H4 (cell line): ENCODE measurements around the gene ACOX1. TPM values are rescaled to one million over a fixed set of nuclear protein-coding genes. Genes with fewer than 3 reads are reported as not detected.
"Not testable (repeated sequence)": the region's sequence is repeated elsewhere in the genome, so short reads cannot be mapped to it uniquely, and the experiment has no call there.

Experiments
- DNase-seq: peaks from one replicate; pipeline ENCODE4 v3.0.0-alpha.2; 2015; ENCODE audit warnings: low spot score
- total RNA-seq: library from RNA; depleted of rRNA; stranded (reverse); fragments of >200 nt; shearing (Covaris generic); gene quantifications from 2 replicates; pipeline ENCODE4 v1.2.3, GENCODE V29; 2014

The ACOX1 gene
- total RNA-seq, 1 experiment from 2014 or later = 31.5 TPM

DNA sequence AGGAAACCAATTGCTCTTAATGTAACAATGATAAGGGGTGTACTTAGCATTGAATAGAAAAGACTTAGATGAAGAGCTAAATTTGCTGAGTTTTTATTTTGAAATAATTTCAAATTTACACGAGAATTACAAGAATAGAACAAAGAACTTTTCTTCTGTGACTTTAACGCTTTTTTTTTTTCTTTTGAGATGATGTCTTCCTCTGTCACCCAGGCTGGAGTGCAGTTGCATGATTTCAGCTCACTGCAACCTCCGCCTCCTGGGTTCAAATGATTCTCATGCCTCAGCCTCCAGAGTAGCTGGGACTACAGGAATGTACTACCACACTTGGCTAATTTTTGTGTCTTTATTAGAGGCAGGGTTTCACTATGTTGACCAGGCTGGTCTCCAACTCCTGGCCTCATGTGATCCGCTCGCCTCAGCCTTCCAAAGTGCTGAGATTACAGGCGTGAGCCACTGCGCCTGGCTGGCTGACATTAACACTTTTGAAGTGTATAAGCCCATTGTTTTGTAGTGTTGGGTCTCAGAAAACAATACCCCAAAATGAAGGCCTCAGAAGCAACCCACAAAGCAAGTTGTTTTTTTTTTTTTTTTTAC lies 2.2 kb upstream of the ACOX1 start:
- DNase-seq = no peak

DNA sequence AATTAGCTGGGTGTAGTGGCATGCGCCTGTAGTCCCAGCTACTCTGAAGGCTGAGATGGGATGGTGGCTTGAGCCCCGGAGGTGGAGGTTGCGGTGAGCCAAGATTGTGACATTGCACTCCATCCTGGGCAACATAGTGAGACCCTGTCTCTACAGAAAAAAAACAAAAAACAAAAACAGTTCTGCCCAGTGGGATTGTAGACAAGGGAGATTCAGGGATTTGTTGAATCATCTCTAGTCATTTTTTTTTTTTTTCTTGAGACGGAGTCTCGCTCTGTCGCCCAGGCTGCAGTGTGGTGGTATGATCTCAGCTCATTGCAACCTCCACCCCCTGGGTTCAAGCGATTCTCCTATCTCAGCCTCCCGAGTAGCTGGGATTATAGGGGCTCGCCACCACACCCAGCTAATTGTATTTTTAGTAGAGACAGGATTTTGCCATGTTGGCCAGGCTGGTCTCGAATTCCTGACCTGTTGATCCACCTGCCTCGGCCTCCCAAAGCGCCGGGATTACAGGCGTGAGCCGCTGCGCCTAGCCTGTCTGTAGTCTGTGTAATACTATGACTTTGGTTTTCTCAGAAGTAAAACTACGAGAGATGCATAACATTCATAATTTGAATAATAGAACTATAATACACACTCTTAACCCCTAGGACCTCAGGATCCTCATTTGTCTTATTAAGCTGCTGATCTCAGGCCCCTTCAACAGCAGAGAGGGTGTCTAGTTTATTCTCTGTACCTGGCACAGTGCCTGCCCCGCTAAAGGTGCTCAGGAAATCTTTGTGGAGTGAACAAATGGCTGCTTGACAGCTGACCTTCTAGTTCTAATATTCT lies 1.4 kb upstream of the ACOX1 start:
- no peak for DNase-seq

DNA sequence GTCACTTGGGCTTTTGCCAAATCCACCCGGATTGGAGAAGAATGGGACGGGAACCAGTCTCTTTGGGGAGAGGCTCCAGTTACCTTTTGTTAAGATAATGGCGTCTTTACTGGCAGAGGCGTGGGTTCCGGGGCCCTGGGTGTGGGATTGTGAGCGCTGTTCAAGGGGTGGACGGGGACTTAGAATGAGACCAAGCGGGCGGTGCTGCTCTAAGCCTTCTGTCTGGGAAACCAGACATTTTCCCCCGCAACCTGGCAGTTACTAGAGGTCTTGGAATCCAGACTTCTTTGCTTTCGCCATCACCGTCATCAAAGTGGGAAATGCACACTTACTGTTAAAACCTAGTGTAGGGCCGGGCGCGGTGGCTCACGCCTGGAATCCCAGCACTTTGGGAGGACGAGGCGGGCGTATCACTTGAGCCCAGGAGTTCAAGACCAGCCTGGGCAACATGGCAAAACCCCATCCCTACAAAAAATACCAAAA lies 780 bp upstream of the ACOX1 start:
- DNase-seq = no peak

DNA sequence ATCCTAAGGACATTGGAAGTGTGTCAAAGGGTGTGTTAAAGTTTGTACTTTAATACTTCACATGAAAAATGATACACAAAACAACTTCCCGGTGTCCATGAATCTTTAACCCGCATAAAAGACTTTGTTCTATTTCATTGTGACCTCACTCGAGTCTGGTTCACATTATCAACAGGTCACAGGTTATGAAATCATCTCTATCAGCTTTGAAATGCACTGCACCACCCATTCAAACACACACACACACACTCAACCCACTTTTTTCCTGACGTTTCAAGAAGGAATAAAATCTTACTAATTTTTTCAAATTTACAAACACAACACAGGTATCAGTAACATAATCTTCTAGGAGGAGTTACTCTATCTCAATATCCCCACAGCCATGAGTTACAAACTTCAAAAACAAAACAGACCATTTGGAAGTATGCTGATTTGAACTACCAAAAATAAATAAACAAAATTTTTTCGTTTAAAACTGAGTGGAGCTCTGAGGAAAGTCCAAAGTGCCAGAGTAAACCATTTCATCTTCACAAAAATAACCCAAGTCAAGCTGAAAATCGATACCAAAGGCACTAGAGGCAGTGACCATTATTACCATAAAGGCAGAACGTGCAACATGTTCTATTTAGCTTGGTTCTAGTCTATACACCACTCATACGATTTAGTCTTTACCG lies 2.7 kb downstream of the ACOX1 start:
- no peak for DNase-seq

DNA sequence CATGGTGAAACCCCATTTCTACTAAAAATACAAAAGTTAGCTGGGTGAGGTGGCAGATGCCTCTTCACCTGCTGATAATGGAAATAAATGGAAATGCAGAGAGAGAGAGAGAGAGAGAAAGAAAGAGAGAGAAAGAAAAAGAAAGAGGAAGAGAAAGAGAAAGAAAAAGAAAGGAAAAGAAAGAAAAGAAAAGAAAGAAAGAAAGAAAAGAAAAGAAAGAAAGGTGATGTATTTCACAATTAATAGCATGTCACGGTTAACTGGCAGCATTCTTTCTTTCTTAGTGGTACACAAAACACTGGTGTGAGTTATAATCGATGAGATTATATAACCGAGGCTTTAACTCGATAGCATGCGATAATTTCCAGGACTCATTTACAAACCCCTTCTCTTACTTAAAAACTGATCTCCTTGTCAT lies 3.2 kb downstream of the ACOX1 start:
- no peak for DNase-seq

DNA sequence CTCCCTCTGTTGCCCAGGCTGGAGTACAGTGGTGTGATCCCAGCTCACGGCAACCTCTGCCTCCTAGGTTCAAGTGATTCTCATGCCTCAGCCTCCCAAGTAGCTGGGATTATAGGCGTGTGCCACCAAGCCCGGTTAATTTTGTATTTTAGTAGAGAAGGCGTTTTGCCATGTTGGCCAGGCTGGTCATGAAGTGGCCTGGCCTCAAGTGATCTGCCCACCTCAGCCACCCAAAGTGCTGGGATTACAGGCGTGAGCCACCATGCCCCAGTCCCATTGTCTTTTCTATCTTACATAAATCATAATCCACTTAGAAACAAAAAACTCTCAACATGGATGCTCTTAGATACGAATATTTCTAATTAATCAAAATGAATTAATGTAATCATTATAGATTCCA lies 3.8 kb downstream of the ACOX1 start:
- DNase-seq = not testable (repeated sequence)

DNA sequence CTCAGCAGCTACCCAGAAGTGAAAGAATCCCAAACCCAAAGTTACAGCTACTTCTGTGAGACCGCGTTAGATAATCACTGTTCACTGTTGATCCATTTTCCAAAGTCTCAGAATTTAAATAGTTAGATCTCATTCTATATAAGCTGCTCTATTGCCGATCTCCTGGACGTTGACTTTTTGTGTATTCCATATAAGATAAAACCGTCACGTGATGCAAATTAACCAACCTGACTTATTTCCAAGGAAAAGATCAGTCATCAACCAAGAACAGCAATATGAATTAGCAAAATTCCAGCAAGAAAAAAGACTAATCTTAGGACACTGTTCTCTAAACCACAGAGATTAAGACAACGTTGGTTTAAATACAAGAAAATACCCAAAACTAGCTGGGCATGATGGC lies 8.3 kb downstream of the ACOX1 start:
- DNase-seq = no peak

DNA sequence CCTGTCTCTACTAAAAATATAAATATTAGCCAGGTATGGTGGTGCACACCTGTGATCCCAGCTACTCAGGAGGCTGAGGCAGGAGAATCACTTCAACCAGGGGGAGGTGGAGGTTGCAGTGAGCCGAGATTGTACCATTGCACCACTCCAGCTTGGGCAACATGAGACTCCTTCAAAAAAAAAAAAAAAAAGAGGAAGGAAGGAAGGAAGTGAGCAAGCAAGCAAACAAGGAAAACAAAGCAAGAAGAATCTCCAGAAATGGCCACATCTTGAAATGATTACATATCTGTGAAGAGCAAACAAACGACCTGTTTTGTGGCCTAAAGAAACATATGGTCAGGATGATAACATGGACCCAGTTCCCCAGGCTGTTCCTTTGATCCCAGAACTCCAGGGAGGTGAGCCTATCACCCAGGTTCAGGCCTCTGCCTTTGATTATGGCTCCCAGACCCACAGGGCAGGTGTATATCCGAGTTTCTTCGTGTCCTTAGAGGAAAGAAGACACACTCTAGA lies 8.9 kb downstream of the ACOX1 start:
- DNase-seq = no peak

DNA sequence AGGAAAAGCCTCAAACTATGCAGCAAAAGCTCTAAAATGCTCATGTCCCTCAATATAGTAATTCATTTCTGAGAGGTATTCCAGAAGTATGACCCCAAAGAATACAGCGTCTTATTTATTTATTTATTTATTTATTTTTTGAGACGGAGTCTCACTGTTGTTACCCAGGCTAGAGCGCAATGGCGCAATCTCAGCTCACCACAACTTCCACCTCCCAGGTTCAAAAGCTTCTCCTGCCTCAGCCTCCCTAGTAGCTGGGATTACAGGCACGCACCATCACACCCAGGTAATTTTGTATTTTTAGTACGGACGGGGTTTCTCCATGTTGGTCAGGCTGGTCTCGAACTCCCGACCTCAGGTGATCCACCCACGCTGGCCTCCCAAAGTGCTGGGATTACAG lies 9.9 kb downstream of the ACOX1 start:
- DNase-seq = not testable (repeated sequence)

DNA sequence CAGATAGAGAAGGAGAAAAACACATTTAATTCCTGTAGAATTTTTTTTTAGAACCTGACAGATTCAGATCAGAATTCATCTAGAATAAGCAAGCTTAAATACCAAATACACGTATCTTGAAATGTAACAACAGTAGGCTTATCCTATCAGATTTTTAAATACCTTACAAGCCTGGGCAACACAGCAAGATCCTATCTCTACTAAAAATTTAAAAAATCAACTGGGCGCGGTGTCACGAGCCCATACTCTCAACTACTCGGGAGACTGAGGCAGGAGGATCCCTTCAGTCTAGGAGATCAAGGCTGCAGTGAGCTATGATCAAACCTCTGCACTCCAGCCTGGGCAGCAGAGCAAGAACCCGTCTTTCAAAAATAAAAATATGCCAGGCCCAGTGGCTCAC lies 13.5 kb downstream of the ACOX1 start:
- no peak for DNase-seq

DNA sequence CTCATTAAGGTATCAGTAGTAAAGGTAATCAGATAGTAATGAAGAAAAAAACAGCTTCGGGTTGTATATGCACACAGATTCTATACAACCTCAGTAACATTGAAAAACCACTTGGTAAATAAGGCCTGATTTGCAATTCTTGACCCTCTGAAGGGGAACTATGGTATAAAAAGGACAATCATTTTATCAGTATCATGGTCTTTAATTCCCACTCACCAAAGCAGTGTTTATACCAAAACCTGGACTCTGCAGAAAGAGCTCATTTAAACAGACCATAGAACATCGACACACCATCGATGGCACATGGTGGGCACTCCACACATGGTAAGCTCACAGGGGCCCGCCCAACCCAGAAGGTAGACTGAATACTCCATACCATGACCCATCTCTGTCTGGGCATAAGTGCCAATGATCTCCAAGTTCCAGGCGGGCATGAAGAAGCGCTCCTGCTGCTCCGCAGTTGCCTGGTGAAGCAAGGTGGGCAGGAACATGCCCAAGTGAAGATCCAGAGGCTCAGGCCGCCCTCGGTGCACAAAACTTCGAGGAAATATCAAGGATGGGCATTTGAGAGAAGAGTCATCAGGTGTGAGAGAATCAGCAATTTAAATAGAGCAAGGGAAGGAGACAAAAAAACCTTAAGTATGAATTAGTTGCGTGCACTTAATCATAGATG lies 19.0 kb downstream of the ACOX1 start:
- DNase-seq = no peak

DNA sequence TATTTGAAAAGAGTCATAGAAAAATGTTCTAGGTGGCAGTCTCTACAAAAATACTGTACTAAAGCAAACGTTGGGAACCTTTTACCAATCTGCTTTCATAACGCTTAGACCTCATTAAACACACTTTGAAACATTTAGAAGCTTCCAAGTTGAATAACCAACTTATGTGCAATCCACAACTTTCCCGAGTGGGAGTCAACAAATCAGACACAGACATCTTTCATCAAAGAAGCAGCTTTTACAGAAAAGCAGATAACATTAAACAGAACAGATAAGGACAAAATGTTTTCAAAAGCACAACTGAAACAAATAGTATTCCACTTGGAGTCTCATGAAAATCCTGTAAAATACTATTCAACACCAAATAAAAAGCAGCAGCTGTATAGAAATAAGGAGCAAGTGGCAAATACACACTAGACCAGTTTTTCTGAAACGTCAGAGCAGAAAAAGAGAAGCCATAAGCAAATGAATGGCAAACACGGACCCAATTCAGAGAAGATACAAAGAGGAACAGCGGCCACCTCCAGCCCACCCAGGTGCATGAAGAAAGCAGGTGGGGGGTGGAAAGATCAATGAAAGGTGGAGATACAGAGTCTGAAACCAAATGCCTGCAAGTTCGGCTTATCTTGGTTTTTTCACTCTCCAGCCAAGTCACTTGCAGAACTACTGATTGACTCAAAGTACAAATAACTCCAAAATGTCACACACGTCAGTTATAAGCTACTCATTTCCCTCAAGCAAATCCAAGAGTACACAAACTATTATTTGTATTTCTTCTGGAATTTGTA lies 19.7 kb downstream of the ACOX1 start:
- no peak for DNase-seq

DNA sequence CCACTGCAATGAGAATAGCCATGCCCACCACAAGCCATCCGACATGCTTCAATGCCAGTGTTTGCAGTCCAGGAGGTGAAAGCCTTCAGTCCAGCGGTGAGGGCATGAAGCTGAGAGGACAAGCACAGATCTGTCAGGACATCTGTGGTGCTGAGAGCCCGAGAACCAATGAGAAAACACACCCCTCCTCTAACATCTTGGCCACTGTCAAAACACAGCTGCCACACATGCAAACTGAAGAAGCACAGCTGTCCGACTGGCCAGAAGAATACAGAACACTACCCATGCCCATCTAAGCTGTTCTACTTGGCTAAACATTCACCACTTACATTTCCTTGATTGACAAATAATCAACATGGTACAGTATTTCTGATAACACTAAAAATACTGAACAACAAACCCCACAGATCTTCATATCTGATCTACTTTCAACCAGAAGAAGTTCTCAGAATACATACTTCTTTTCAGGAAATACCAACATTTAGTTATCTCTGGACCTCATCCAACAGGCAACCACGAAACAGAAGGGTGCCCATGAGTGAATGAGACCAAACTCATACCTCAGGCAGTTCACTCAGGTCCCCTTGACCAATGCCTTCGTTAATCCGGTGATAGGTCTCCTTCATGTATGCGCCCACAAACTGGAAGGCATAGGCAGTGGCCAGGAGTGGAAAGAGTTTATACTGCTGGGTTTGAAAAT lies 28.0 kb downstream of the ACOX1 start:
- no peak for DNase-seq

DNA sequence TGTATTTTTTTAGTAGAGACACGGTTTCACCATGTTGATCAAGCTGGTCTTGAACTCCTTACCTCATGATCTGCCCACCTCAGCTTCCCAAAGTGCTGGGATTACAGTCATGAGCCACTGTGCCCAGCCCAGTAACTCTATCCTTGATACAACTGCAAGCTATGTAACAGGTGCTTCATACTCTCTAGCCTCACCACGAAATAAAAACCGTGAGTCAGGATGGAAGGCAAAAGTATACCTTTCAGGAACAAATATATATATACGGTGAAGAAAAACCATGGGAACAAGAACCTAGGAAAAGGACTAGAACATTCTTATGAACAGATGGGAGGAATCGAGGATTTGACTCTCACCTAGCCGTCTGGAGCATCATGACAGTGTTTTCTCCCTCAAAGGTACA lies 28.5 kb downstream of the ACOX1 start:
- DNase-seq = no peak

DNA sequence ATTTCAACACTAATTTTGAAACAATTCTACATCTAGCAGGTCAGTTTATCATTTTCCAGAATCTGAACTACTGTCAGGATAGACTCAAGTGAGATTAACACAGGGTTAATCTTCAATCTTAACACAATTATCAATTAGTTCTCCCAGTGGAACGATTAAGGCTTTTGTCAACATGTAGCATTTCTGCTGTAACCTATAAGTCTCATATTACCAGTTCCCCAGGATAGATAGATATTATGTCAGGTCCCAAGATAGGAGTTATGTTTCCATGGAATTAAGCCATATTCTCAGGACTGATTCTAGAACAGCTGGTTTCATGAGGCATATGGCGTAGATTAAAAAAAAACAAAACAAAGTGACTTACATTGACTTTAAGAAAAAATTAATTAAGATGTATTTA lies 33.8 kb downstream of the ACOX1 start:
- no peak for DNase-seq

DNA sequence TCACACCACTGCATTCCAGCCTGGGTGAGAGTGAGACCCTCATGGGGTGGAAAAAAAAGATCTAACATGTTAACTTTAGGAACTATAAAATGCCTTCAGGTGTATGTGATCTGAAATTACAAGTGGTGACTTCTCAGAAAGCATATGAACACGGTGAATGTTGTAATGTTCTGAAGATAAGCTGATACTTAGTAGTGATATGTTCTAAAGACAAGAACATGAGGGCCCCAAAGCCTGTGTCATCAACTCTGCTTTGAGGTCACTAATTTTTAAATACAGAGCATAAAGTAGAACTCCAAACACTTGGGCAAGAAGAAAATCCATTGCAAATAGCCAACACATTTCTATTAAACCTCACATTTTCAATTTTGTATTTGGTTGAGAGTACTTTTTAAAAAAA lies 35.5 kb downstream of the ACOX1 start:
- no peak for DNase-seq

DNA sequence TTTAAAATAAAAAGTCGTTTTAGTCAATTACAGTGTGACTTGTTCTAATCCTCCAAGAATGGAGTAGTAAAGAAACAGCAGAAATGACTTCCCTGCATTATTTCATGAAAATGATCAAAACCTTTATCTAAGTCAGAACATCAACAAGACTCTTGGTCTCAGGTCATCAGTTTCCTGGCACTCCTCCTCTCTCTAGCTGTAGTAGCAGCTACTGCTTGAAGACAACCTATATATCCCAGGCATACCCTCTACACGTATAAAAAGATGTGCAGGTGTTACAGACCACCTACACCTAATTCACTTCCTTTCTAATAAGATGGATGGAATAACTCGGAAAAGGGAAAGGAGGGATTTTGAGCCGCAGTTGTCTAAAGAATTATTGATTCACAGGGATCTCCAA lies 36.5 kb downstream of the ACOX1 start:
- DNase-seq = no peak

DNA sequence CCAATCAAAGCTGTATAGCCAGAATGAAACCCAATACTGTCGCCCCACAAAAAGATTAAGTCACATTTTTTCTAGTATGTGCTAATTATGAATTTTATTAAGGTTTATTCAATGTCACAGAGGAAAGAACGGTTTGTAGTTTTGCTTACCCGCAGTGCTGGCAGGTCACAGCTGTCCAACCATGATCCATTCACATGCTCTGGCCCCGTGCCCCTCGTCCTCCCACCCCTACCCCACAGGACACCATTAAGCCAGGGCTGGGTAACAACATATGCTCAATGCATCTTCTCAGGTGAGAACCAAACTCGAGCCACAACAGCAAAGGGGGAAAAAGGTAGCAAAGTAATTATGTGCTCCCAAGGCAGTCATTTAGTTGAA lies 37.5 kb downstream of the ACOX1 start:
- DNase-seq = no peak

DNA sequence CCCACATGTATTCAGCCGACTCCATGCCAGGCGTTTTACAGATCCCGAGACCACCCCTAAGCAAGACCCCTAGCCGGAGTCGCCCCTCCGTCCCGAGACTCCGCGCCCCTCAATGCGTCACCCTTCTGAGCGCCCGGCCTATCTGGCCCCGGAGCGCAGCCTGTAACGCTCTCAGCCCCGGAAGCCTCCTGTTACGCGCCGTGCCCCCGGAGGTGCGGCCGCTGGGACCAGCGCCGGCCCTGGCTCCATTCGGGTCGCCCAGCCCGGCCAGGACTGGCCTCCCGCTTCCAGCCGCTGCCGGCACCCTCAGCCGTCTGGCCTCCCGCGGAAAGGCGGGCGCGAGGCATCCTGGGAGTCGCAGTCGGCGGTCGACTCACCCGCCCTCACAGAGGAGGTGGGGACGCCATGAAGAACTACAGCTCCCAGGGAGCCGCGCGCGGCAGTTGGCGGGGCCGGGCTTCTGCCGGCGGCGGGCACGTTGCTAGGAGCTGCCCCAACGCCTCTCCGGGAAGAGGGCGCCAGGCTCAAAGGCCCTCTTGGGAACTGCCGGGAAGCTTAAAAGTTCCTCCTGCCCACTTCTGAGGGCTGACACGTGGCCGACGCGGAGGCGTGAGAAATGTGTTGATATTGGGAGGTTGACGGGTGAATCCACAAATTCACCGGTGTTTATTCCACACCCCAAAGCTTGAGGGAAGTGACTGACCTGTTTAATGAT lies 38.1 kb downstream of the ACOX1 start, which contains the start of gene FBF1:
Gene FBF1 (minus strand): TSS at position 316 of the 715 bp plus-strand sequence. CDS start 2,893 bp downstream, outside the sequence.
- DNase-seq = peak; percentile 96

DNA sequence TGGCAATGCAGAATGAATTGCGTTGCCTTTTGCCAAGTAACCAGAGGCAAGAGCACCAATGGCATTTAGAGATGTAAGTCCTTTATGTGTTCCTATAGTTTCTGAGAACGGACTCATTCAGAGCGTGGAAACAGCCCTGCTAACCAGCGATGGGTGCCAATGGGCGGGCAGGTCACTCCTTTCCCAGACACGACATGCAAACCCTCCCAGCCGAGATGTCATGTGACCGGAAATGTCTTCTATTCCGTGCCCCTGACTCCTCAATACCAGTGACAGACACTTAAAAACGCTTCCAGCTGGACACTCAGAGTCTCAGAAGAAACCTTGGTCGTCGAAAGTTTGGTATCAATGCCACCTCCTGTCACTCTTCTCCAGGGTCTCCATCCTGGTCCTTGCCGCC lies 41.3 kb downstream of the ACOX1 start:
- DNase-seq = no peak
